Keratinocyte (primary cell): ENCODE results near the gene LEKR1. TPM values are rescaled to one million over a fixed set of nuclear protein-coding genes. Genes with fewer than 3 reads are reported as not detected.

Experiments used
- DNase-seq: peaks from one replicate; pipeline ENCODE4 v3.0.0-alpha.2; 2011; ENCODE audit warnings: low read depth, missing footprints, low spot score
- FAIRE-seq: peaks from 2 replicates; lab custom pipeline; 2011; peaks lifted over from hg19 to GRCh38; lab: Jason Lieb, UNC
- H2AFZ ChIP-seq: 2 replicates; pipeline ENCODE4 v1.6.0; 2012; ENCODE audit warnings: low read length, control low read depth, inconsistent platforms; ENCODE audit not compliant: control insufficient read depth
- H3K27ac ChIP-seq: 2 replicates; pipeline ENCODE4 v1.5.1; 2011; ENCODE audit warnings: low read length; ENCODE audit not compliant: control insufficient read depth, insufficient read depth
- H3K27me3 ChIP-seq: 3 replicates; pipeline ENCODE4 v1.6.0; 2011; ENCODE audit warnings: low read length; ENCODE audit not compliant: control insufficient read depth, insufficient read depth; ENCODE audit errors: extremely low read depth
- H3K36me3 ChIP-seq, 2 experiments: 2 replicates in 1 of 2; 3 replicates in 1 of 2; pipeline ENCODE4 v1.5.1; 2011; ENCODE audit warnings: low read length in 2 of 2, mild to moderate bottlenecking in 1 of 2; ENCODE audit not compliant: control insufficient read depth in 2 of 2, insufficient read depth in 2 of 2; ENCODE audit errors: extremely low read depth in 1 of 2
- H3K4me1 ChIP-seq: 3 replicates; pipeline ENCODE4 v1.5.1; 2011; ENCODE audit warnings: low read length; ENCODE audit not compliant: control insufficient read depth, insufficient read depth; ENCODE audit errors: extremely low read depth
- H3K4me2 ChIP-seq: 3 replicates; pipeline ENCODE4 v1.6.0; 2011; ENCODE audit warnings: low read depth, low read length; ENCODE audit not compliant: control insufficient read depth, insufficient read depth; ENCODE audit errors: extremely low read depth
- H3K4me3 ChIP-seq, 3 experiments: fragments of 200-600 bp in 1 of 3; sonication (generic) in 1 of 3; 2 replicates in 2 of 3; 3 replicates in 1 of 3; pipeline ENCODE4 v1.5.1; 2011 to 2016; ENCODE audit warnings: low read length in 3 of 3, mild to moderate bottlenecking in 3 of 3, control low read depth in 2 of 3, inconsistent platforms in 1 of 3, low read depth in 1 of 3, mixed read lengths in 1 of 3, mixed run types in 1 of 3, moderate library complexity in 1 of 3; ENCODE audit not compliant: control insufficient read depth in 2 of 3, insufficient read depth in 2 of 3; ENCODE audit errors: extremely low read depth in 1 of 3
- H3K79me2 ChIP-seq: 2 replicates; pipeline ENCODE4 v1.6.0; 2012; ENCODE audit warnings: low read length; ENCODE audit not compliant: control insufficient read depth, insufficient read depth
- H3K9ac ChIP-seq: 3 replicates; pipeline ENCODE4 v1.6.0; 2011; ENCODE audit warnings: low read length; ENCODE audit not compliant: control insufficient read depth, insufficient read depth; ENCODE audit errors: extremely low read depth
- H3K9me1 ChIP-seq: 3 replicates; pipeline ENCODE4 v1.6.0; 2011; ENCODE audit warnings: low read length; ENCODE audit not compliant: control insufficient read depth, insufficient read depth; ENCODE audit errors: extremely low read depth
- H3K9me3 ChIP-seq: 2 replicates; pipeline ENCODE4 v1.5.1; 2012; ENCODE audit warnings: low read depth, low read length; ENCODE audit not compliant: control insufficient read depth
- H4K20me1 ChIP-seq: 3 replicates; pipeline ENCODE4 v1.6.0; 2011; ENCODE audit warnings: low read length; ENCODE audit not compliant: control insufficient read depth, insufficient read depth; ENCODE audit errors: extremely low read depth
- CTCF ChIP-seq, 3 experiments: IDR thresholded peaks in 1 of 3; conservative IDR thresholded peaks in 1 of 3; optimal IDR thresholded peaks in 1 of 3; 2 replicates in 2 of 3; 3 replicates in 1 of 3; pipeline versions ENCODE3 to v1.5.1; 2011; ENCODE audit warnings: low read length in 3 of 3, mild to moderate bottlenecking in 3 of 3, moderate library complexity in 2 of 3, control low read depth in 1 of 3, inconsistent platforms in 1 of 3; ENCODE audit not compliant: insufficient read depth in 2 of 3; ENCODE audit errors: extremely low read depth in 1 of 3
- EZH2 ChIP-seq: IDR thresholded peaks from one replicate; pipeline ENCODE4 v1.6.1; 2012; ENCODE audit warnings: inconsistent platforms, mild to moderate bottlenecking, low read length, moderate library complexity
- dilution Hi-C: fragments of 300-500 bp; cut with MboI; formaldehyde crosslinking; loops from one replicate; pipeline ENCODE4 v1.7.0; 2020; ENCODE audit warnings: low sequenced_read_pairs; ENCODE audit not compliant: extremely low pct_ligation_motif_present
- polyA plus RNA-seq, 5 experiments: library from polyadenylated mRNA; depleted of rRNA in 3 of 5; stranded (reverse) in 3 of 5; stranded (forward) in 1 of 5; unstranded in 1 of 5; fragments of >200 nt; gene quantifications; 1 replicate in 1 of 5; 2 replicates in 3 of 5; 3 replicates in 1 of 5; pipeline versions ENCODE4 v1.2.1 to v1.2.3, GENCODE V29; 2011 to 2012; ENCODE audit warnings: missing spikeins in 2 of 5, low read depth in 1 of 5, low replicate concordance in 1 of 5

LEKR1 gene
- polyA plus RNA-seq, 1 donor (not counting 4 experiments of a cell fraction or from before 2014, with no cell fraction given) = 0.63 TPM

- H2AFZ ChIP-seq = no peak overlapping the region
- peak overlapping the region; percentile 81 for H3K4me2 ChIP-seq
- H3K27ac ChIP-seq = peak overlapping the region; percentile 97
These were observed 256.3 kb downstream of the LEKR1 start for GRCh38 chr3:157082305-157082982.

GRCh38 chr3:157083824-157084223 is 257.7 kb downstream of the LEKR1 start:
- Histone ChIP-seq H4K20me1 (no peaks in the 10 kb centered on the region), H3K4me2 (no peak overlapping the region), H2AFZ (no peak overlapping the region), H3K36me3 (no peaks in the 10 kb centered on the region), H3K9ac (no peak overlapping the region), H3K4me3 (no peak overlapping the region), H3K9me1 (no peaks in the 10 kb centered on the region), H3K27ac (peak overlapping the region; percentile 97), H3K4me1 (peaks cover 61% of the 10 kb centered on the region), H3K27me3 (no peaks in the 10 kb centered on the region), H3K79me2 (no peaks in the 10 kb centered on the region), H3K9me3 (no peaks in the 10 kb centered on the region)
- dilution Hi-C loops = no loop called here
- DNase-seq = no peak
- no peak for TF ChIP-seq EZH2
- TF ChIP-seq CTCF (optimal IDR thresholded peaks at IDR 0.05 in 1 of 3, IDR thresholded peaks at IDR 0.05 in 1 of 3, conservative IDR thresholded peaks at IDR 0.05 in 1 of 3; ENCODE audit: extremely low read depth in 1 of 3, insufficient read depth in 2 of 3, low read length in 3 of 3) = no peak
- FAIRE-seq = no peak

More at GRCh38 chr3:157082305-157082982, 256.3 kb downstream of the LEKR1 start:
- DNase-seq (peak; percentile 62), FAIRE-seq (peak; percentile 74)
- Histone ChIP-seq H3K4me3 (peak overlapping the region in 2 of 3 experiments; percentile 26 to 45), H4K20me1 (no peaks in the 10 kb centered on the region), H3K36me3 (no peaks in the 10 kb centered on the region), H3K4me1 (peaks cover 47% of the 10 kb centered on the region), H3K79me2 (no peaks in the 10 kb centered on the region), H3K27me3 (no peaks in the 10 kb centered on the region), H3K9me3 (no peaks in the 10 kb centered on the region), H3K9ac (peak overlapping the region; percentile 86), H3K9me1 (no peaks in the 10 kb centered on the region)
- dilution Hi-C loops = no loop called here
- no peak for TF ChIP-seq EZH2
- TF ChIP-seq CTCF (optimal IDR thresholded peaks at IDR 0.05 in 1 of 3, IDR thresholded peaks at IDR 0.05 in 1 of 3, conservative IDR thresholded peaks at IDR 0.05 in 1 of 3; ENCODE audit: extremely low read depth in 1 of 3, insufficient read depth in 2 of 3, low read length in 3 of 3) = no peak
